C4-2B (cell line): ENCODE data around the gene PYGO1.

ENCODE experiments used
- CTCF ChIP-seq: fragments of 450-650 bp; conservative IDR thresholded peaks from 2 replicates; pipeline ENCODE4 v1.5.1; 2017; ENCODE audit warnings: mild to moderate bottlenecking
- ZFX ChIP-seq: fragments of 450-650 bp; IDR thresholded peaks from 2 replicates; pipeline ENCODE4 v1.6.1; 2017

- no peak for TF ChIP-seq CTCF
- TF ChIP-seq ZFX = no peak
These were observed 1.1 kb upstream of the PYGO1 start for GRCh38 chr15:55589287-55589686.
